ENCODE data around the gene PWWP2B. TPM values are rescaled to one million over a fixed set of nuclear protein-coding genes. Genes with fewer than 3 reads are reported as not detected.

The PWWP2B gene
- total and polyA plus RNA-seq, 2 experiments from 2014 or later = 2.3 to 12.8 TPM

- Histone ChIP-seq H3K79me2 (replicated peaks; ENCODE audit: insufficient read depth) (no peaks in the 10 kb centered on the region), H3K4me3 (no peak overlapping the region), H3K27ac (ENCODE audit: low read depth) (no peak overlapping the region), H2AFZ (no peak overlapping the region), H3F3A (replicated peaks; ENCODE audit: low read depth) (no peaks in the 10 kb centered on the region), H3K4me2 (no peak overlapping the region), H4K20me1 (replicated peaks; ENCODE audit: insufficient read depth) (no peaks in the 10 kb centered on the region), H3K4me1 (ENCODE audit: insufficient read depth) (no peaks in the 10 kb centered on the region), H3K36me3 (ENCODE audit: insufficient read depth) (no peaks in the 10 kb centered on the region), H3K27me3 (ENCODE audit: insufficient read depth) (no peaks in the 10 kb centered on the region), H3K9me2 (ENCODE audit: insufficient read depth) (no peaks in the 10 kb centered on the region)
- Mint-ChIP-seq H3K27ac (no peak overlapping the region), H3K36me3 (ENCODE audit: low read depth) (peaks cover 3% of the 10 kb centered on the region; the same call in 1 of the 3 replicates), H3K27me3 (ENCODE audit: insufficient read depth, low read depth, poor library complexity) (peaks cover 12% of the 10 kb centered on the region), H3K4me3 (no peak overlapping the region), H3K9me3 (no peaks in the 10 kb centered on the region; the same call in 2 of the 3 replicates), H3K4me1 (peaks cover 8% of the 10 kb centered on the region)
- TF ChIP-seq ZNF331 (CRISPR knock-in tag; IDR thresholded peaks at IDR 0.05; ENCODE audit: low read depth) (no peak), EZH2phosphoT487 (IDR thresholded peaks at IDR 0.05; ENCODE audit: unreplicated experiment) (no peak), ZNF462 (CRISPR knock-in tag; IDR thresholded peaks at IDR 0.05) (no peak), STAT1 (IDR thresholded peaks at IDR 0.05; ENCODE audit: unreplicated experiment) (no peak), ZNF114 (CRISPR knock-in tag; IDR thresholded peaks at IDR 0.05) (no peak)
- DNase-seq (ENCODE audit: low spot score) (no peak), ATAC-seq (no peak)
These were observed 40.3 kb upstream of the PWWP2B start for GRCh38 chr10:132356621-132357195.
